ENCODE measurements around the gene SOX6. TPM values are rescaled to one million over a fixed set of nuclear protein-coding genes. Genes with fewer than 3 reads are reported as not detected.

The SOX6 gene
- total RNA-seq, 1 donor from 2014 or later = 13.2 TPM

- FAIRE-seq = no peak
- Histone ChIP-seq H3K4me1 (ENCODE audit: insufficient read depth, low read length) (no peaks in the 10 kb centered on the region), H3K27me3 (ENCODE audit: insufficient read depth, low read length) (no peaks in the 10 kb centered on the region), H2AFZ (ENCODE audit: low read depth, low read length) (no peak overlapping the region), H3K27ac (ENCODE audit: low read depth, low read length) (no peak overlapping the region), H3K4me3 (ENCODE audit: insufficient read depth, low read depth, low read length) (no peak overlapping the region), H3K4me2 (ENCODE audit: low read length) (no peak overlapping the region), H3K9me3 (ENCODE audit: insufficient read depth, low read depth, low read length) (no peaks in the 10 kb centered on the region), H3K36me3 (ENCODE audit: insufficient read depth, low read length) (no peaks in the 10 kb centered on the region), H3K79me2 (ENCODE audit: insufficient read depth, low read length) (no peaks in the 10 kb centered on the region), H3K9ac (ENCODE audit: low read length) (no peak overlapping the region), H4K20me1 (ENCODE audit: insufficient read depth, low read length) (no peaks in the 10 kb centered on the region)
- no peak for DNase-seq (ENCODE audit: low read depth)
- TF ChIP-seq EZH2 (IDR thresholded peaks at IDR 0.05; ENCODE audit: insufficient read depth, low read length) = no peak
- TF ChIP-seq CTCF (IDR thresholded peaks at IDR 0.05; ENCODE audit: insufficient read depth, low read depth, low read length) = no peak
- Mint-ChIP-seq H3K4me3 (ENCODE audit: unreplicated experiment) (no peak overlapping the region), H3K9me3 (ENCODE audit: unreplicated experiment) (no peaks in the 10 kb centered on the region), H3K27ac (ENCODE audit: unreplicated experiment) (no peak overlapping the region), H3K4me1 (ENCODE audit: low read depth, unreplicated experiment) (peaks cover 14% of the 10 kb centered on the region), H3K36me3 (ENCODE audit: low read depth, unreplicated experiment) (no peaks in the 10 kb centered on the region), H3K27me3 (ENCODE audit: low read depth, unreplicated experiment) (no peaks in the 10 kb centered on the region)
These were observed 45.4 kb downstream of the SOX6 start for GRCh38 chr11:16310943-16311342.

GRCh38 chr11:16309226-16309625 lies 47.1 kb downstream of the SOX6 start:
- H3K4me2 ChIP-seq (ENCODE audit: low read length) = no peak overlapping the region
- no peak overlapping the region for H3K27ac ChIP-seq (ENCODE audit: low read depth, low read length)
- no peaks in the 10 kb centered on the region for H4K20me1 ChIP-seq (ENCODE audit: insufficient read depth, low read length)
- no peaks in the 10 kb centered on the region for H3K9me3 ChIP-seq (ENCODE audit: insufficient read depth, low read depth, low read length)
- no peaks in the 10 kb centered on the region for H3K4me1 ChIP-seq (ENCODE audit: insufficient read depth, low read length)
- TF ChIP-seq CTCF (IDR thresholded peaks at IDR 0.05; ENCODE audit: insufficient read depth, low read depth, low read length) = no peak
- TF ChIP-seq EZH2 (IDR thresholded peaks at IDR 0.05; ENCODE audit: insufficient read depth, low read length) = no peak
- no peak overlapping the region for H3K27ac Mint-ChIP-seq (ENCODE audit: unreplicated experiment)
- no peaks in the 10 kb centered on the region for H3K9me3 Mint-ChIP-seq (ENCODE audit: unreplicated experiment)
- no peaks in the 10 kb centered on the region for H3K36me3 ChIP-seq (ENCODE audit: insufficient read depth, low read length)
- H3K4me3 Mint-ChIP-seq (ENCODE audit: unreplicated experiment) = no peak overlapping the region
- no peaks in the 10 kb centered on the region for H3K27me3 ChIP-seq (ENCODE audit: insufficient read depth, low read length)
- H3K36me3 Mint-ChIP-seq (ENCODE audit: low read depth, unreplicated experiment) = no peaks in the 10 kb centered on the region
- no peak overlapping the region for H3K9ac ChIP-seq (ENCODE audit: low read length)
- H3K27me3 Mint-ChIP-seq (ENCODE audit: low read depth, unreplicated experiment) = no peaks in the 10 kb centered on the region
- H3K79me2 ChIP-seq (ENCODE audit: insufficient read depth, low read length) = no peaks in the 10 kb centered on the region
- no peak for FAIRE-seq
- peaks cover 17% of the 10 kb centered on the region for H3K4me1 Mint-ChIP-seq (ENCODE audit: low read depth, unreplicated experiment)
- no peak overlapping the region for H3K4me3 ChIP-seq (ENCODE audit: insufficient read depth, low read depth, low read length)
- no peak overlapping the region for H2AFZ ChIP-seq (ENCODE audit: low read depth, low read length)
- DNase-seq (ENCODE audit: low read depth) = no peak

- H3K36me3 ChIP-seq (ENCODE audit: insufficient read depth, low read length) = no peaks in the 10 kb centered on the region
- no peaks in the 10 kb centered on the region for H3K27me3 Mint-ChIP-seq (ENCODE audit: low read depth, unreplicated experiment)
- H3K27me3 ChIP-seq (ENCODE audit: insufficient read depth, low read length) = no peaks in the 10 kb centered on the region
- no peak overlapping the region for H2AFZ ChIP-seq (ENCODE audit: low read depth, low read length)
- H3K9me3 Mint-ChIP-seq (ENCODE audit: unreplicated experiment) = no peaks in the 10 kb centered on the region
- H3K9ac ChIP-seq (ENCODE audit: low read length) = no peak overlapping the region
- no peaks in the 10 kb centered on the region for H3K79me2 ChIP-seq (ENCODE audit: insufficient read depth, low read length)
- H3K4me1 ChIP-seq (ENCODE audit: insufficient read depth, low read length) = no peaks in the 10 kb centered on the region
- H3K4me1 Mint-ChIP-seq (ENCODE audit: low read depth, unreplicated experiment) = peaks cover 18% of the 10 kb centered on the region
- no peaks in the 10 kb centered on the region for H3K36me3 Mint-ChIP-seq (ENCODE audit: low read depth, unreplicated experiment)
- DNase-seq (ENCODE audit: low read depth) (no peak), FAIRE-seq (no peak)
- H4K20me1 ChIP-seq (ENCODE audit: insufficient read depth, low read length) = no peaks in the 10 kb centered on the region
- H3K4me2 ChIP-seq (ENCODE audit: low read length) = no peak overlapping the region
- H3K4me3 ChIP-seq (ENCODE audit: insufficient read depth, low read depth, low read length) = no peak overlapping the region
- no peak overlapping the region for H3K27ac Mint-ChIP-seq (ENCODE audit: unreplicated experiment)
- H3K9me3 ChIP-seq (ENCODE audit: insufficient read depth, low read depth, low read length) = no peaks in the 10 kb centered on the region
- TF ChIP-seq EZH2 (IDR thresholded peaks at IDR 0.05; ENCODE audit: insufficient read depth, low read length) (no peak), CTCF (IDR thresholded peaks at IDR 0.05; ENCODE audit: insufficient read depth, low read depth, low read length) (no peak)
- no peak overlapping the region for H3K27ac ChIP-seq (ENCODE audit: low read depth, low read length)
- H3K4me3 Mint-ChIP-seq (ENCODE audit: unreplicated experiment) = no peak overlapping the region
These were observed 54.9 kb downstream of the SOX6 start for GRCh38 chr11:16301462-16301861.

Data from astrocyte (in vitro differentiated cells and primary cell).